ENCODE data around the gene COMT. TPM values are rescaled to one million over a fixed set of nuclear protein-coding genes. Genes with fewer than 3 reads are reported as not detected.

The COMT gene
- total and polyA plus RNA-seq, 8 donors, result 25.1 to 174 (median 103) TPM

- intact Hi-C loops (cut with DNase I; ENCODE audit: low total_unique reads), result no loop called here
- Histone ChIP-seq H3K36me3 (peaks cover 8 to 85% (median 81%) of the 10 kb centered on the region in 4 donors), H3K4me3 (no peak overlapping the region), H3K4me1 (peaks cover 0 to 5% (median 0%) of the 10 kb centered on the region in 4 donors), H3K27ac (no peak overlapping the region), H3K9me3 (no peaks in the 10 kb centered on the region), H3K27me3 (no peaks in the 10 kb centered on the region)
- DNase-seq, result no peak
- WGBS, 5 donors, result 67 to 96% (median 94%) methylated on average over 1 to 7 of the region's 7 CpGs
- TF ChIP-seq EP300 (IDR thresholded peaks at IDR 0.05) (no peak), POLR2AphosphoS5 (IDR thresholded peaks at IDR 0.05) (no peak), POLR2A (IDR thresholded peaks at IDR 0.05) (no peak), CTCF (IDR thresholded peaks at IDR 0.05) (no peak)
Measured at GRCh38 chr22:19902245-19902715, 39.3 kb upstream of the COMT start.

GRCh38 chr22:19903031-19903430, 38.5 kb upstream of the COMT start:
- peaks cover 4 to 82% (median 78%) of the 10 kb centered on the region in 4 donors for H3K36me3 ChIP-seq
- no peak overlapping the region for H3K27ac ChIP-seq
- TF ChIP-seq POLR2AphosphoS5 (IDR thresholded peaks at IDR 0.05) (no peak), POLR2A (IDR thresholded peaks at IDR 0.05) (no peak), CTCF (IDR thresholded peaks at IDR 0.05) (no peak), EP300 (IDR thresholded peaks at IDR 0.05) (no peak)
- intact Hi-C loops (cut with DNase I; ENCODE audit: low total_unique reads), result no loop called here
- no peaks in the 10 kb centered on the region for H3K27me3 ChIP-seq
- DNase-seq, result no peak
- H3K4me1 ChIP-seq, result peaks cover 0 to 5% (median 0%) of the 10 kb centered on the region in 4 donors
- no peaks in the 10 kb centered on the region for H3K9me3 ChIP-seq
- WGBS, 5 donors, result 77 to 98% (median 94%) methylated on average over 2 to 9 of the region's 9 CpGs
- no peak overlapping the region for H3K4me3 ChIP-seq

GRCh38 chr22:19903513-19903912, 38.1 kb upstream of the COMT start:
- TF ChIP-seq EP300 (IDR thresholded peaks at IDR 0.05) (no peak), CTCF (IDR thresholded peaks at IDR 0.05) (no peak), POLR2A (IDR thresholded peaks at IDR 0.05) (no peak)

GRCh38 chr22:19904174-19904856, 37.3 kb upstream of the COMT start:
- Histone ChIP-seq H3K4me1 (peaks cover 0 to 5% (median 0%) of the 10 kb centered on the region in 4 donors), H3K27me3 (no peaks in the 10 kb centered on the region), H3K27ac (no peak overlapping the region), H3K4me3 (no peak overlapping the region), H3K36me3 (peaks cover 4 to 78% (median 75%) of the 10 kb centered on the region in 4 donors), H3K9me3 (no peaks in the 10 kb centered on the region)
- 85 to 89% (median 86%) methylated on average over 16 of the region's 16 CpGs for WGBS, 5 donors
- TF ChIP-seq CTCF (IDR thresholded peaks at IDR 0.05) (no peak), POLR2A (IDR thresholded peaks at IDR 0.05) (no peak), EP300 (IDR thresholded peaks at IDR 0.05) (no peak), POLR2AphosphoS5 (IDR thresholded peaks at IDR 0.05) (no peak)
- intact Hi-C loops (cut with DNase I; ENCODE audit: low total_unique reads), result no loop called here
- no peak for DNase-seq

More at GRCh38 chr22:19903513-19903912, 38.1 kb upstream of the COMT start:
- Histone ChIP-seq H3K36me3 (peaks cover 4 to 82% (median 78%) of the 10 kb centered on the region in 4 donors), H3K9me3 (no peaks in the 10 kb centered on the region), H3K4me1 (peaks cover 0 to 5% (median 0%) of the 10 kb centered on the region in 4 donors), H3K27ac (no peak overlapping the region), H3K4me3 (no peak overlapping the region), H3K27me3 (no peaks in the 10 kb centered on the region)
- 64 to 89% (median 86%) methylated on average over 6 to 12 of the region's 12 CpGs for WGBS, 5 donors
- no peak for DNase-seq
- intact Hi-C loops (cut with DNase I; ENCODE audit: low total_unique reads), result no loop called here
